ENCODE results near the gene MUSTN1. TPM values are rescaled to one million over a fixed set of nuclear protein-coding genes. Genes with fewer than 3 reads are reported as not detected.

MUSTN1 gene
- polyA plus RNA-seq, 1 experiment = not detected

- CTCF ChIA-PET = interaction anchor here (0.6 to 5.5 kb wide), 10 partner anchors 12 to 389 kb away, joined by 3 to 30 read pairs (median 4); partner anchors contain the start of gene MUSTN1
- no peaks in the 10 kb centered on the region for H3K27me3 ChIP-seq (ENCODE audit: control insufficient read depth, insufficient read depth, low read length)
- TF ChIP-seq CTCF (IDR thresholded peaks at IDR 0.05; ENCODE audit: insufficient read depth, low read depth, low read length) = no peak
Observed at GRCh38 chr3:52848617-52849016, 13.8 kb upstream of the MUSTN1 start.

GRCh38 chr3:52847726-52848125 lies 12.9 kb upstream of the MUSTN1 start:
- Histone ChIP-seq H3K27me3 (ENCODE audit: control insufficient read depth, insufficient read depth, low read length) (no peaks in the 10 kb centered on the region), H3K36me3 (ENCODE audit: control insufficient read depth, insufficient read depth, low read length) (peaks cover 7% of the 10 kb centered on the region), H3K4me3 (ENCODE audit: low read depth, low read length) (no peak overlapping the region)
- ChIA-PET POLR2A (no interaction called here), CTCF (interaction anchor here (1.4 to 5.5 kb wide), 3 partner anchors 12 to 87 kb away, joined by 6 to 30 read pairs (median 16); partner anchors contain the start of gene MUSTN1)
- no peak for DNase-seq (ENCODE audit: low read depth)
- TF ChIP-seq CTCF (IDR thresholded peaks at IDR 0.05; ENCODE audit: insufficient read depth, low read depth, low read length) = no peak

More at GRCh38 chr3:52848617-52849016, 13.8 kb upstream of the MUSTN1 start:
- DNase-seq (ENCODE audit: low read depth) = peak; percentile 35
- Histone ChIP-seq H3K36me3 (ENCODE audit: control insufficient read depth, insufficient read depth, low read length) (peaks cover 7% of the 10 kb centered on the region), H3K4me3 (ENCODE audit: low read depth, low read length) (no peak overlapping the region)
- POLR2A ChIA-PET = interaction anchor here (0.7 kb wide), 1 partner anchor 12 kb away, joined by 3 read pairs; no protein-coding TSS in a partner anchor

- POLR2A ChIA-PET = no interaction called here
- DNase-seq (ENCODE audit: low read depth) = no peak
- Histone ChIP-seq H3K4me3 (ENCODE audit: low read depth, low read length) (no peak overlapping the region), H3K27me3 (ENCODE audit: control insufficient read depth, insufficient read depth, low read length) (no peaks in the 10 kb centered on the region), H3K36me3 (ENCODE audit: control insufficient read depth, insufficient read depth, low read length) (peaks cover 9% of the 10 kb centered on the region)
- TF ChIP-seq CTCF (IDR thresholded peaks at IDR 0.05; ENCODE audit: insufficient read depth, low read depth, low read length) = no peak
- CTCF ChIA-PET = interaction anchor here (5.5 kb wide), 1 partner anchor 11 kb away, joined by 30 read pairs; the partner anchor contains the start of gene MUSTN1
Observed at GRCh38 chr3:52847241-52847640, 12.4 kb upstream of the MUSTN1 start.

- ChIA-PET POLR2A (no interaction called here), CTCF (interaction anchor here (1.1 to 5.5 kb wide), 5 partner anchors 10 to 88 kb away, joined by 3 to 30 read pairs (median 5); partner anchors contain the start of gene MUSTN1)
- no peaks in the 10 kb centered on the region for H3K27me3 ChIP-seq (ENCODE audit: control insufficient read depth, insufficient read depth, low read length)
- H3K36me3 ChIP-seq (ENCODE audit: control insufficient read depth, insufficient read depth, low read length) = peaks cover 6% of the 10 kb centered on the region
- no peak for DNase-seq (ENCODE audit: low read depth)
- no peak overlapping the region for H3K4me3 ChIP-seq (ENCODE audit: low read depth, low read length)
- no peak for TF ChIP-seq CTCF (IDR thresholded peaks at IDR 0.05; ENCODE audit: insufficient read depth, low read depth, low read length)
Observed at GRCh38 chr3:52846432-52846965, 11.7 kb upstream of the MUSTN1 start.

GRCh38 chr3:52845691-52846431 lies 11.0 kb upstream of the MUSTN1 start:
- peaks cover 8% of the 10 kb centered on the region for H3K36me3 ChIP-seq (ENCODE audit: control insufficient read depth, insufficient read depth, low read length)
- H3K4me3 ChIP-seq (ENCODE audit: low read depth, low read length) = no peak overlapping the region
- CTCF ChIA-PET = interaction anchor here (0.7 to 5.5 kb wide), 10 partner anchors 10 to 440 kb away, joined by 3 to 30 read pairs (median 4); partner anchors contain the start of gene MUSTN1
- TF ChIP-seq CTCF (IDR thresholded peaks at IDR 0.05; ENCODE audit: insufficient read depth, low read depth, low read length) = peak; percentile 55
- H3K27me3 ChIP-seq (ENCODE audit: control insufficient read depth, insufficient read depth, low read length) = no peaks in the 10 kb centered on the region
- no peak for DNase-seq (ENCODE audit: low read depth)
- POLR2A ChIA-PET = no interaction called here
